H1 (cell line): ENCODE results near the gene RAB4B. TPM values are rescaled to one million over a fixed set of nuclear protein-coding genes. Genes with fewer than 3 reads are reported as not detected.

Experiments
- ASH2L ChIP-seq: fragments of 200-600, 300-600 bp; sonication (generic); IDR thresholded peaks from one replicate; pipeline ENCODE4 v1.7.1; 2017; ENCODE audit warnings: low read length
- CEBPB ChIP-seq: IDR thresholded peaks from 2 replicates; pipeline ENCODE4 v1.6.1; 2012; ENCODE audit warnings: low read depth, low read length
- CTBP2 ChIP-seq: IDR thresholded peaks from 2 replicates; pipeline ENCODE4 v1.7.0; 2011; ENCODE audit warnings: borderline replicate concordance, mild to moderate bottlenecking, moderate library complexity, mixed read lengths, low read length; ENCODE audit not compliant: insufficient read depth, insufficient read length
- CTCF ChIP-seq, 3 experiments: IDR thresholded peaks; 1 replicate in 2 of 3; 2 replicates in 1 of 3; pipeline versions ENCODE4 v1.5.1 to v1.6.1; 2011; ENCODE audit warnings: low read length in 3 of 3, mild to moderate bottlenecking in 3 of 3, inconsistent platforms in 2 of 3, low read depth in 1 of 3, moderate library complexity in 1 of 3; ENCODE audit not compliant: insufficient read depth in 1 of 3; ENCODE audit errors: control extremely low read depth in 1 of 3
- EP300 ChIP-seq, 2 experiments: IDR thresholded peaks; 1 replicate in 1 of 2; 2 replicates in 1 of 2; pipeline ENCODE4 v1.6.1; 2011 to 2012; ENCODE audit warnings: low read depth in 2 of 2, low read length in 2 of 2, mild to moderate bottlenecking in 2 of 2, borderline replicate concordance in 1 of 2, inconsistent platforms in 1 of 2, moderate library complexity in 1 of 2
- FOSL1 ChIP-seq: IDR thresholded peaks from 2 replicates; pipeline ENCODE4 v1.6.1; 2011; ENCODE audit warnings: mild to moderate bottlenecking, low read depth, low read length, moderate library complexity; ENCODE audit not compliant: insufficient read depth
- GABPA ChIP-seq: IDR thresholded peaks from 2 replicates; pipeline ENCODE4 v1.6.1; 2011; ENCODE audit warnings: mild to moderate bottlenecking, low read length, moderate library complexity, borderline replicate concordance; ENCODE audit not compliant: insufficient read depth
- HDAC2 ChIP-seq, 2 experiments: fragments of 300-600 bp in 1 of 2; sonication (generic) in 1 of 2; IDR thresholded peaks; 2 replicates each; pipeline ENCODE4 v1.6.1; 2011 to 2012; ENCODE audit warnings: low read depth in 2 of 2, low read length in 2 of 2, mild to moderate bottlenecking in 2 of 2, moderate library complexity in 2 of 2, borderline replicate concordance in 1 of 2, inconsistent platforms in 1 of 2
- HDAC6 ChIP-seq: IDR thresholded peaks from one replicate; pipeline ENCODE4 v1.7.1; 2012; ENCODE audit warnings: low read depth, mild to moderate bottlenecking, inconsistent platforms, low read length, moderate library complexity
- JUND ChIP-seq: IDR thresholded peaks from 2 replicates; pipeline ENCODE4 v1.6.1; 2011; ENCODE audit warnings: mild to moderate bottlenecking, improper control_type of control experiment, low read length
- KDM4A ChIP-seq: IDR thresholded peaks from one replicate; pipeline ENCODE4 v1.7.1; 2012; ENCODE audit warnings: low read depth, mild to moderate bottlenecking, moderate library complexity, low read length, inconsistent platforms; ENCODE audit not compliant: severe bottlenecking
- MAX ChIP-seq: IDR thresholded peaks from 2 replicates; pipeline ENCODE4 v1.6.1; 2012; ENCODE audit warnings: inconsistent platforms
- PHF8 ChIP-seq: fragments of 200-600 bp; sonication (generic); conservative IDR thresholded peaks from 2 replicates; pipeline ENCODE4 v1.7.1; 2012; ENCODE audit warnings: low read depth, mild to moderate bottlenecking, inconsistent platforms, low read length, moderate library complexity
- RNF2 ChIP-seq: fragments of 200-900, 300-1000 bp; sonication (generic); IDR thresholded peaks from 2 replicates; pipeline ENCODE4 v1.7.1; 2016; ENCODE audit warnings: borderline replicate concordance, low read depth, mild to moderate bottlenecking, antibody characterized with exemption, low read length; ENCODE audit not compliant: poor library complexity, severe bottlenecking; ENCODE audit errors: missing control alignments
- SIRT6 ChIP-seq: IDR thresholded peaks from one replicate; pipeline ENCODE4 v1.7.1; 2012; ENCODE audit warnings: low read length, inconsistent platforms
- SP2 ChIP-seq: IDR thresholded peaks from 2 replicates; pipeline ENCODE4 v1.6.1; 2012; ENCODE audit warnings: mild to moderate bottlenecking, low read length, inconsistent platforms
- SP4 ChIP-seq: IDR thresholded peaks from 2 replicates; pipeline ENCODE4 v1.6.1; 2012; ENCODE audit warnings: low read length, inconsistent platforms
- SRF ChIP-seq: IDR thresholded peaks from 2 replicates; pipeline ENCODE4 v1.6.1; 2011; ENCODE audit warnings: mild to moderate bottlenecking, low read depth, low read length, moderate library complexity
- polyA plus RNA-seq, 7 experiments: library from polyadenylated mRNA; depleted of rRNA in 3 of 7; stranded (reverse) in 5 of 7; unstranded in 2 of 7; fragments of >200 nt in 5 of 7; fragments of 200-250 nt in 2 of 7; gene quantifications; 1 replicate in 5 of 7; 2 replicates in 1 of 7; 4 replicates in 1 of 7; pipeline versions ENCODE4 v1.2.1 to v1.2.3, GENCODE V29; 2011 to 2013; ENCODE audit warnings: missing spikeins in 2 of 7, mixed read lengths in 2 of 7
- total RNA-seq: library from RNA; stranded (reverse); fragmentation: NEBNext Ultra II Directional; extraction: Animal tissue kit (Norgen Biotek cat#: 25700); gene quantifications from 2 replicates; pipeline ENCODE4 v1.2.1, GENCODE V29; 2021
- TF ChIP-seq, protein P1 (sequence below): IDR thresholded peaks from 2 replicates; pipeline ENCODE4 v1.6.1; 2011; ENCODE audit warnings: low read length, improper control_type of control experiment

RAB4B gene
- total and polyA plus RNA-seq, 2 of the 8 experiments (the other 6 are each of a cell fraction or from before 2014, with no cell fraction given): 15.9 to 28.6 TPM

- TF ChIP-seq CTCF (IDR thresholded peaks at IDR 0.05; ENCODE audit: control extremely low read depth in 1 of 3, insufficient read depth in 1 of 3, low read depth in 1 of 3, low read length in 3 of 3) (no peak), JUND (peak; percentile 18; the same call in 1 of the 2 replicates), HDAC2 (IDR thresholded peaks at IDR 0.05; ENCODE audit: borderline replicate concordance in 1 of 2, low read depth in 2 of 2, low read length in 2 of 2) (no peak), GABPA (no peak), EP300 (IDR thresholded peaks at IDR 0.05; ENCODE audit: borderline replicate concordance in 1 of 2, low read depth in 2 of 2, low read length in 2 of 2) (no peak), CTBP2 (no peak), KDM4A (no peak), CEBPB (no peak), ASH2L (peak; percentile 77), FOSL1 (no peak), SP2 (no peak), RNF2 (no peak), PHF8 (peak; percentile 84), SP4 (peak; percentile 83; the same call in 1 of the 2 replicates), SRF (no peak), MAX (peak; percentile 79), SIRT6 (no peak), HDAC6 (no peak)
- TF ChIP-seq, protein P1, sequence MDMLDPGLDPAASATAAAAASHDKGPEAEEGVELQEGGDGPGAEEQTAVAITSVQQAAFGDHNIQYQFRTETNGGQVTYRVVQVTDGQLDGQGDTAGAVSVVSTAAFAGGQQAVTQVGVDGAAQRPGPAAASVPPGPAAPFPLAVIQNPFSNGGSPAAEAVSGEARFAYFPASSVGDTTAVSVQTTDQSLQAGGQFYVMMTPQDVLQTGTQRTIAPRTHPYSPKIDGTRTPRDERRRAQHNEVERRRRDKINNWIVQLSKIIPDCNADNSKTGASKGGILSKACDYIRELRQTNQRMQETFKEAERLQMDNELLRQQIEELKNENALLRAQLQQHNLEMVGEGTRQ: peak; percentile 81
Observed at GRCh38 chr19:40798683-40799557, 20.9 kb downstream of the RAB4B start, which contains the start of gene EGLN2 (continued).
